GM18867 (cell line): ENCODE measurements around the gene CELF5.
"Not testable (repeated sequence)": the region's sequence is repeated elsewhere in the genome, so short reads cannot be mapped to it uniquely, and the experiment has no call there.

Experiments used
- ATAC-seq: cut with Tn5 transposase; IDR thresholded peaks from one replicate; pipeline ENCODE4 v1.9.1; 2021; ENCODE audit warnings: mild to moderate bottlenecking, moderate library complexity; ENCODE audit not compliant: unreplicated experiment

The CELF5 gene

DNA sequence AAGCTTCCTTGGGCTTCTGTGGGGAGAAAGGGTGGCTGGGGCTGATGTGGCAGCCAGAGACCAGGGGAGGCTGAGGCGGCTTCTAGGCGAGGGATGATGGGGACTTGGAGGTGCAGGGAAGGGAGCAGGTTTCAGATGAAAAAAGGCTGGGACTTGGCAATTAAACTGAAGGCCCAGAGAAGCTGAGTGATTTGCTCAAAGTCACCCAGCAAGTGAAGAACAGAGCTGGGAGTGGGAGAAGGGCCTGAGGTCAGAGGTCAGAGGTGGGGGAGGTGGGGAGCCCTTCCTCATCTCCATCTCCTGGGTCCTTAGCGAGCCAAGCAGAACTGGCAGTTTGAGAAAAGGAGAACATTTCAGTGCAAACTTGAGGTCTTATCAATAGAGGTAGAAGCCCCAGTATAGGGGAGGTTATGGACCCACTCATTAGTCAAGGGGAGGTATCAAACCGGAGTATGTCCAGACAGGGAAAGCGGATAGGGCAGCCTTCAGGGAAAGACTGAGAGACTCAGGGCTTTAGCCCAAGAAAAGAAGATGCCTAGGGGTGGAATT lies 92.3 kb downstream of the CELF5 start:
- ATAC-seq, result no peak

DNA sequence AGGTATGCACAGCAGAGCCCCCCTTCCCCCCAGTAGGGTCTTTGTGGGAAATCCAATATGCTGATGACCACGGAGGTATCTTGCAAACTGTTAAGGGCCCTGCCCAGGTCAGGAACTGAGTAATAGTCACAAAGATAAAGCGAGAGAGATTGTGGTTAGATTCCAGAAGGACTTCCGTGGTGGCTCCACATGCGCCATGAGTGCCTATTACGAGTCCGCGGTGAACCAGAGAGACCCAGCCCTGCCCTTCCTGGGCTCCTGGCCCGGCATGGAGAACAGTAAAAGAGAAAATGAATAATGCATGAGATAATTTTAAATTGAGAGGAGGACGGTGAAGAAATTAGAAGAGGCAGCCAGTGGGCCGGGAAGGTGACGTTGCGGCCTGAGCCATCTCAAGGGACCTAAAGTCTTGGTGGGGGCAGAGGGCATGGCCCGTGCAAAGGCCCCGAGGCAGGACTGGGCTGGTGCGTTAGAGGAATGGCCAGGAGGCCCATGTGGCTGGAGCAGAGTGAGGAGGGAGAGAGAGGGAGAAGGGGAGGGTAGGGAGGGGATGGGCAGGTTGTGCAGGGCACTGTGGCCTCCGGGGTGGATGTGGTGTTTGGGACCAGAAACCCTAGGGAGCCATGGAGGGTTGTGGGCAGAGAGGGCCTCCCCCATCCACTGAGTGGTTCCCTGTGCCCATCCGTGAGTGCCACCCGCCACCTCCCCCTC lies 95.3 kb downstream of the CELF5 start:
- ATAC-seq, result no peak

DNA sequence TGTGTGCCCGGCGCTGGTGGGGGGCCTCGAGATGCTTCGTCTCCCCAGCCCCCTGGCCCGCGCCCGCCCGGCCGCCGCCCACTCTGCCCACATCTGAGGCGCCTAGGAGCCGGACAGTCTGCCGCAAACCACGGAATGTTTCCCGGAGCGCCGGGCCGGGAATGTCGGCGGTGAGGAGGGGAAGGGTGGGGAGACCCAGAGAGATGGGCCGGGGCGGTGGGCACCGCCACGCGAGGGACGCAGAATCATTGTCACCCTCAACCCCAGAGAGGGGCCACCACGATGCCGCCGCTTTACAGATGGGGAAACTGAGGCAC lies 95.9 kb downstream of the CELF5 start:
- ATAC-seq, result no peak

DNA sequence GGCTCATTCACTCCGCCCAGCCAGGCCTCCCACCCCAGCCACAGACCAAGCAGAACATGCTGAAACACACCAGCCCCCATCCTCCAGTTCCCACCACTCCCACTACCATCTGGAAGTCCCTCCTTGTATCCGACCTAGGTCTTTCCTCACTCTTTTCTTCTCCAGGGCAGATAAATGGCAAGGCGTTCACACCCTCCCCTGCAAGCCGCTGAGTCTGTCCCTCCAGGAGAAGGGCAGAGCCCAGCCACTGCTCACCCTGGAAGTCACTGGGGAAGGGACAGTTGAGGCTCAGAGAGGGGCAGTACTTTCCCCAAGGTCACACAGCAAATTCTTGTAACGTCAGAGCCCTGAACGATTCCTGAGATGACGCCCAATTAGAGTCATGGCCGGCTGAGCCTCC lies 96.4 kb downstream of the CELF5 start:
- no peak for ATAC-seq

DNA sequence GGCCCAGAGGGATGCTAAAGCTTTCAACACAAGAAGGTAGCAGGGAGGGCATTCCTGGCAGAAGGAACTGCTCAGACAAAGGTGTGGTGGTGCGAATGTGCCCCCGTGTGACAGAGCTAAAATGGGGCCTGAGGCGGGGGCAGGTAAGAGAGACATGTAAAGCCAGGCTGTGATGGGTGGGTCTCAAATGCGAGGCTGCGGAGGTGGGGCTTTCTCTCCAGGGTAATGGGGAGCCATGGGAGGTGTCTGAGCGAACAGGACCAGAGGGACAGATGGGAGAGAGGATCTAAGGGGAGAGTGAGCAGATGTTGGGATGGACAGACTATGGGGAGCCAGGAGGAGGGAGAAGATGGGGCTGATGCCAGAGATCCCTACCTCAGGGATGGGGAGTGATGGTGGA lies 97.2 kb downstream of the CELF5 start:
- ATAC-seq, result no peak

DNA sequence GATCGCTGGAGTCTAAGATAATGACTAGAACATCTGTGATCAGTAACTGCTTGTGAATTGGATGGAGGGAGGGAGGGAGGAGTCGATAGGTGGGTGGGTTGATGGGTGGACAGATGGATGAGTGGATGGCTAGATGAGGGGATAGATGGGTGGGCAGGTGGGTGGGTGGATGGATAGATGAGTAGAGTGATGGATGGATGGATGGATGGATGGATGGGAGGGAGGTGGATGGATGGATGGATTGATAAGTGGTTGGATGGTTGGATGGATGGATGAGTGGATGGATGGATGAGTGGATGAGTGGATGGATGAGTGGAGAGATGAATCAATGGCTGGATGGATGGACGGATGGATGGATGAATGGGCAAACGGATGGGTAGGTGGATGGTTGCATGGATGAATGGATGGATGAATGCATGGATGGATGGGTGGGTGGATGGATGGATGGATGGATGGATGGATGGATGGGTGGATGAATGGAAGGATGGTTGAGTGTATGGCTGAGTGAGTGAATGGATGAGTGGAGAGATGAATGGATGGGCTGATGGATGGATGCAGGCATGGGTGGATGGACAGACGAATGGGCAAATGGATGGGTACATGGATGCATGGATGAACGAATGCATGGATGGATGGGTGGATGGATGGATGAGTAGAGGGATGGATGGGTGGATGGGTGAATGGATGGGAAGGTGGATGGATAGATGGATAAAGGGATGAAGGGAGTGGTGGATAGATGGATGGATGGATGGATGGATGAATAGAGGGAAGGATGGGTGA lies 97.9 kb downstream of the CELF5 start:
- no peak for ATAC-seq

DNA sequence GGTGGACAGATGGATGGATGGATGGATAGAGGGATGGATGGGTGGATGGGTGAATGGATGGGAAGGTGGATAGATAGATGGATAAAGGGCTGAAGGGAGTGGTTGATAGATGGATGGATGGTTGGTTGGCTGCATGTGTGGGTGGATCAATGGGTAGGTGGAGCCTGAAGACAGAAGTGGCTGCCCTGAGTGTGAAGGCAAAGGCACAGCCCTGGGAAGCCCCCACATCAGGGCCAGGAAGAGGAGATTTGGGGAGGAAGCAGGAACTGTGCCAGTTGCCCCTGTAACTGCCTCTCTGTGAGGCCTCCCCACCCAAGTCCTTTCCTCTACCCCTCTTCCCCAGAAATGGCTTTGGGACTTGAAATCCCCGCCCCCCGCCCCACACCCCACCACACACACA lies 98.6 kb downstream of the CELF5 start:
- no peak for ATAC-seq

DNA sequence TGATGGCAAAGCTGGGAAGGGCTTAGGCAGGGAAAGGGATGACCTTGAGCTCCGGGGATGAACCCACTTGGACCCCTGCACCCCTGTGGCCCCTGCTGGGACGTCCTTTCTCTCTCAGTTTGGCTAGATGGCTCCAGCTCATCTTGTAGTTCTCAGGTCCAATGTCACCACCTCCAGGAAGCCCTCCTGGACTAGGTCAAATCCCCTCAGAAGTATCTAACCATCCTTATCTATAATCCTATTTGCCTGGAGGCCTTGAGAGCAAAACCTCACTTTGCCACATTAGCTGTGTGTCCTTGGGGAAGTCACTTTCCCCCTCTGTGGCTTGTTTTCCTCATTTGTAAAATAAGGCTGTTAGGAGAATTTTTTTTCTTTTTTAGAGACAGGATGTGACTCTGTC lies 99.2 kb downstream of the CELF5 start:
- ATAC-seq, result no peak

DNA sequence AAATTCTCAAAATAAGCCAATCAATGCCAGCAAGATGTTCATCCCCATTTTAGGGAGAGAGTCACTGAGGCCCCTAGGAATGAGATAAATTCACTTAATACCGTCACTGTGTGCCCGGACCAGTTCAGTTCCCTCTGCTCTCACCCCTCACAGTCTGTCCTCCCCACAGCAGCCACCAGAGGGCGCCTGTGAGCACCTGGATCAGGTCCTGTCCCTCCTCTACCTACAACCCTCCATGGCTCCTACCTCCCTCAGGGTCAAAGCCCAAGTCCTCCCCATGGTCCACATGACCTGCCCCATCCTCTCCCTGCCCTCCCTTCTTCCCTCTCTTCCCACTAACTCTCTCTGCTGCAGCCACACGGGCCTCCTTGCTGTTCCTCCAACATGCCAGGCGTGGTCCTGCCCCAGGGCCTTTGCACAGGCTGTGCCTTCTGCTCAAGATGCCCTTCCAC lies 100.0 kb downstream of the CELF5 start:
- ATAC-seq, result no peak

DNA sequence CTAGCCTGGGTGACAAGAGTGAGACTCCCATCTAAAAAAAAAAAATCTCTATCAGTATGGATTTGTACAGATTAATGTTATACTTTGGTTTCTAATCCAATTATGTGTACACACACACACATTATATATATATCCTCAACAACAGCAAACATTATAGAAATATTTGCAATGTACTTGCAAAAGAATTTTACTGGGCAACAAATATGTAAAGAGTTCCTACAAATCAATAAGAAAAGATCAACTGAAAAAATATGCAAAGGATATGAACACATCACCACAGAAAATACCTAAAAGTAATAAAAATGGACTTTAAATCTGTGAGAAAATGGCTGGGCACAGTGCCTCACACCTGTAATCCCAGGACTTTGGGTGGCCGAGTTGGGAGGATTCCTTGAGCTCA lies 101.0 kb downstream of the CELF5 start:
- ATAC-seq, result no peak

DNA sequence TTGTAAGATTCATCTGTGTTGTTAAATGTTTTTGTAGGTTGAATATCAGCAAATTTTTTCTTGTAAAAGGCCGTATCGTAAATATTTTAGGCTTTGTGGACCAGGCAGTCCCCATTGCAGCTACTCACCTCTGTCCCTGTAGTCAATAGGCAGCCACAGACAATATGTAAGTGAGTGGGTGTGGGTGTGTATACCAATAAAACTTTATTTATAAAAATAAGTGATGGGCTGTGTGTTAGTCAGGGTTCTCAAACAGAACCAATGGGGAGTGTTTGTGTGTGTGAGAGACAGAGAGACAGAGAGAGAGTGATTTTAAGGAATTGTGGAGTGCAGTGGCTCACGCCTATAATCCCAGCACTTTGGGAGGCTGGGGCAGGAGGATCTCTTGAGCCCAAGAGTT lies 104.3 kb downstream of the CELF5 start:
- ATAC-seq, result no peak

DNA sequence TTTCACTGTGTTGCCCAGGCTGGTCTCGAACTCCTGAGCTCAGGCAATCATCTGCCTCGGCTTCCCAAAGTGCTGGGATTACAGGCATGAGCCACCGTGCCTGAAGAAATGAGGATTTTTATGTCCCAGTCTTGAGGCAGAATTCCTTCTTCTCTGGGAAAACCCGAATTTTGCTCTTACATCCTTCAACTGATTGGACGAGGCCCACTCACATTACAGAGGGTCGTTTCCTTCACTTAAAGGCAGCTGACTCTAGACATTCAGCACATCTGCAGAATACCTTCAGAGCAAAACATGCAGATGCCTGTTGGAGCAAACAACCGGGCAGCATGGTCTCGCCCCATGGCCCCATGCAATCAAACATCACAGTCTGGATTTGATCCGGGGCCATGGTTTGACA lies 105.6 kb downstream of the CELF5 start:
- no peak for ATAC-seq

DNA sequence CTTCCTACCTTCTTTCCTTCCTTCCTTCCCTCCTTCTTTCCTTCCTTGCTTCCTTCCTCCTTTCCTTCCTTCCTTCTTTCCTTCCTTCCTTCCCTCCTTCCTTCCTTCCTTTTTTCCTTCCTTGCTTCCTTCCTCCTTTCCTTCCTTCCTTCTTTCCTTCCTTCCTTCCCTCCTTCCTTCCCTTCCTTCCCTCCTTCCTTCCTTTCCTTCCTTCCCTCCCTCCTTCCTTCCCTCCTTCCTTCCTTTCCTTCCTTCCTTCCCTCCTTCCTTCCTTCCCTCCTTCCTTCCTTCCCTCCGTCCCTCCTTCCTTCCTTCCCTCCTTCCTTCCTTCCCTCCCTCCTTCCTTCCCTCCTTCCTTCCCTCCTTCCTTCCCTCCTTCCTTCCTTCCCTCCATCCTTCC lies 107.8 kb downstream of the CELF5 start:
- not testable (repeated sequence) for ATAC-seq

DNA sequence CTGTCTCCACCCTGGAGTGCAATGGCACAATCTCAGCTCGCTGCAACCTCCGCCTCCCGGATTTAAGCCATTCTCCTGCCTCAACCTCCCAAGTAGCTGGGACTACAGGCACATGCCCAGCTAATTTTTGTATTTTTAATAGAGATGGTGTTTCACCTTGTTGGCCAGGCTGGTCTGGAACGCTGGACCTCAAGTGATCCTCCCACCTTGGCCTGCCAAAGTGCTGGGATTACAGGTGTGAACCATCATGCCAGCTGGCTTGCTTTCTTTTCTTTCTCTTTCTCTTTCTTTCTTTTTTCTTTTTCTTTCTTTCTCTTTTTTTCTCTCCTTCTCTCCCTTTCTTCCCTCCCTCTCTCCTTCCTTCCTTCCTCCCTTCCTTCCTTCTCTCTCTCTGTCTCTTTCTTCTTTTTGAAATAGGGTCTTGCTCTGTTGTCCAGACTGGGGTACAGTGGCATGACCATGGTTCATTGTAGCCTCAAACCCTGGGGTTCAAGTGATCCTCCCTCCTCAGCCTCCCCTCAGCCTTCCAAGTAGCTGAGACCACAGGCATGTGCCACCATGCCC lies 108.6 kb downstream of the CELF5 start:
- ATAC-seq, result no peak

DNA sequence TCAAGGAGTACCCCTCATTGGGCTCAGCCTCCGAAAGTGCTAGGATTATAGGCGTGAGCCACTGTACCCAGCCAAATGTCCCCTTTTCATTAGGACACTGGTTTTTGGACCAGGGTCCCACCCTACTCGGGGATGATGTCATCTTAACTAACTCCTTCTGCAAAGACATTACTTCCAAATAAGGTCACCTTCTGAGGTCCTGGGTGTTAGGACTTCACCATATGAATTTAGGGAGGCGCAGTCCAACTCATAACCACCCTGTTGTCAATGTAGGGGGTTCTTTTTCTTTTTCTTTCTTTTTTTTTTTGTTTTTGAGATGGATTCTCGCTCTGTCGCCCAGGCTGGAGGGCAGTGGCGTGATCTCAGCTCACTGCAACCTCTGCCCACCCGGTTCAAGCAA lies 109.2 kb downstream of the CELF5 start:
- no peak for ATAC-seq

DNA sequence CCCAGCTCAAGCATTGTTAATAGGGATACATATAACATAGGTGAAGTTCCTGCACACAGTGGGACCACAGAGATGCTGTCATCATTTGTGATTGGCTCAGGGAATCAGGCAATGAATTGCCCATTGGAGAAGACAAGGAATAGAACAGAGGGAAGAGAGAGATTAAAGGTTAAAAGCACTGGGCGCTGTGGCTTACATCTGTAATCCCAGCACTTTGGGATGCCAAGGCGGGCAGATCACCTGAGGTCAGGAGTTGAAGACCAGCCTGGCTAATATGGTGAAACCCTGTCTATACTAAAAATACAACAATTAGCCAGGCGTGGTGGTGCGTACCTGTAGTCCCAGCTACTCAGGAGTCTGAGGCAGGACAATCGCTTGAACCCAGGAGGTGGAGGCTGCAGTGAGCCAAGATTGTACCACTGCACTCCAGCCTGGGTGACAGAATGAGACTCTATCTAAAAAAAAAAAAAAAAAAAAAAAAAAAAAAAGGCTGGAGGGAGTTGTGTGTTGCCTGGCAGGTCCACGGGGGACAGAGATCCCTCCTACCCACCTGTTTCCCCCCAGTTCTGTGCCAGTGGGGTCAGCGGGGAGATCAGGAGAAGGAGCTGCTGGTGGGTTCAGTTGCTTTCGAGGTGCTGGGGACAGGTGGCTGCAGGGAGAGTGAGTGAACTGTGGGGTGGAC lies 110.4 kb downstream of the CELF5 start:
- ATAC-seq, result not testable (repeated sequence)

DNA sequence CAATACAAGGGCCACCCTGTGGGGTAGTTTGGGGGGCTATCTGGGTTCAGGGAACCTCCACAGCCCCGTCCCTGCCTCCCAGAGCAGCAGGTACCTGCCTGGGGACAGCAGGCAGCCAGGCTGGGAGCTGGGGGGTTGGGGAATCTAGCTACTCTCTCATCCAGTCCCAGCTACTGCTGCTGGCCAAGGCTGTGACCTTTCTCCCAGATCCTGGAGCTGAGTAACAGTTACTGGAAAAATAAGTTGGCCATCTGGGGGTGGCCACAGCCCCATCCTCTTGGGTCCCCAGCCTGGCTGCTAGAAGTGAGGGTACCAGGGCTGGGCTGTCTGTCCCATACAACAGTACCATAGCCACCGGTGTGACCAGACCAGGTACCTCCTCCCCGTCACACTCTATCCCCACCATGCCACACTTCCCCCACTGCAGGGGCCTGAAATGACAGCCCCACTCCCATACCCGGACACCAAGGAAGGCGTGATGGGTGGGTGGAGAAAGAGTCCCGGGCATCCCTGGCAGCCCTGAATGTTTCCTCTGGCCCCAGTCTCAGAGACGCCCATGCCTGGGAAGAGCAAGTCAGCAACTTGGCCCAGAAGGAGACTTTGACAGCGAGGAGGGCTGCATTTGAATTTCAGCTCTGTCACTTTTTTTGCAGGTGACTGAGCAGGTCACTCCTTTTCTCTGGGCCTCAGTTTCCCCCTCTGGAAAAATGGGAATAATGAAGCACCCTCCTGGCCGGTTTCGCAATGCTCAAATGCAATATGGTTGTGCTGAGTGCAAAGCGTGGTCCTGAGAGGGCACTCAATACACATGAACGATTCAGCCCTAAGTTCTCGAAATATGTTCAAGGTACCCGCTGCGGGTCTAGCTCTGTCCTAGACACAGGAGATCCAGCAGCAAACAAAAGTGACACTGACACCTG lies 111.2 kb downstream of the CELF5 start:
- ATAC-seq, result no peak

DNA sequence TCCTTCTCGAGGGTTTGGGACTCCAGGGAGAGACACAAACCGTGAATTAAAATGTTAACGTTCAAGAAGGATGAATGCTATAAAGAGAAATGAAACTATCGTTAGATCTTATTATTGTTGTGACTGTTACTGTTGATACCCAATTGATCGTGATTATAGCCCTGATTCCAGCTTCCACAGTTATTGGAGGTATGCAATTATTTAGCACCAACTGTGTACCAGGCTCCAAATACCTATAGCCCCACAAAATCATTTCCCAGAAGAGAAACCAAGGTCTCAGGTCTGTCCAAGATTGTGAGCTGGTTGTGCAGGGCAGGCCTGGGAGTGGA lies 111.9 kb downstream of the CELF5 start:
- no peak for ATAC-seq

DNA sequence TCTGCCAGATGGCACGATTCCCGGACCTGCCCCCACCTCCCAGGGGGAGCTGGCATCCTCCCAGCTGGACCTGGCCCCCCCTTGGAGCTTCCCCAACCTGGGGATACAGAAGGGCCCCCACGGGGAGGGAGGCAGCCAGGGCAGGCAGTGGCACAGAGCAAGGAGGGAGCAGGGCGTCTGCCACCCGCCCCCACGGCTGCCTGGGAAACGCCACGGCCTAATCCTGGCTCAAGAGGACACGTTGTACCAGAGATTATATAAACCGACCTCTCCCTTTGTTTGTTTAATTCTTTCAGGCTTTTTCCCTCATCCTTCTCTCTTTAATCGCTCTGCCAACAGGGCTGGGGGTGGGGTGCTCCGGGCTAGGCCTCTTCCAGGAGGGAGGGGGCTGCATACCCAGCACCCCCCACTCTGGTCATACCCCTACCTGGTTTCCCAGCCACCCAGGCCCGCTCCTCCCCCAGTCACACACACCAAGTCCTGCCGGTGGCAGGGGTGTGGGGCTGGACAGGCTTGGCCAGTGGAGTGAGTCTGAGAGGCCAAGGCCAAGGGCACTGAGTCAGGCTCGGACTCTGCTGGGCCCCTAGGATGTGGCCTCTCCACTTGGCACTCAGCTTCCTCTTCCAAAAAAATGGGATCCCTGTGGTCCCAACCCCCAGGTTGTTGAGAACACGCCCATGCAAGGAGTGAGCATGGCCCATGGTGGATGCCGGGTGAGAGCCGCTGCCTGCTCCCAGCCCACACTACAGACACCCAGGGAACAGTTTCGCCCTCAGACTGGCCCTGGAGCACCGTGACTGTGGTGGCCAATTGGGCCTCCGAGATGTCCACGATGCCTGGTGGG lies 112.4 kb downstream of the CELF5 start:
- no peak for ATAC-seq
